GM12864 (cell line): Measurements from ENCODE around the gene HOTAIR.

Source experiments
- DNase-seq: peaks from one replicate; pipeline ENCODE4 v3.0.0-alpha.2; 2011; ENCODE audit warnings: low read depth
- H3K4me3 ChIP-seq: 2 replicates; pipeline ENCODE4 v1.5.1; 2011; ENCODE audit warnings: mild to moderate bottlenecking, low read depth, low read length, control low read depth
- CTCF ChIP-seq: IDR thresholded peaks from 2 replicates; pipeline ENCODE4 v1.5.1; 2011; ENCODE audit warnings: low read depth, mild to moderate bottlenecking, moderate library complexity, low read length, control low read depth, inconsistent platforms; ENCODE audit errors: missing control alignments

HOTAIR gene

GRCh38 chr12:53928054-53928835 lies 46.5 kb downstream of the HOTAIR start:
- no peak overlapping the region for H3K4me3 ChIP-seq

GRCh38 chr12:53927220-53928029 lies 47.3 kb downstream of the HOTAIR start:
- TF ChIP-seq CTCF = no peak
- no peak for DNase-seq
- no peak overlapping the region for H3K4me3 ChIP-seq

More at GRCh38 chr12:53928054-53928835, 46.5 kb downstream of the HOTAIR start:
- TF ChIP-seq CTCF = no peak
- no peak for DNase-seq

- TF ChIP-seq CTCF = no peak
These were observed 50.0 kb downstream of the HOTAIR start for GRCh38 chr12:53924521-53925405.

GRCh38 chr12:53916788-53917655 lies 57.7 kb downstream of the HOTAIR start:
- DNase-seq = no peak
- H3K4me3 ChIP-seq = no peak overlapping the region
- no peak for TF ChIP-seq CTCF

More at GRCh38 chr12:53924521-53925405, 50.0 kb downstream of the HOTAIR start:
- no peak for DNase-seq
- no peak overlapping the region for H3K4me3 ChIP-seq
